H1 (cell line): ENCODE results near the gene PLXDC2. TPM values are rescaled to one million over a fixed set of nuclear protein-coding genes. Genes with fewer than 3 reads are reported as not detected.

Experiments
- CTCF ChIA-PET: fragments of 300-600 bp; sonication (Branson Sonifier 250); formaldehyde crosslinking; loops from one replicate; lab custom pipeline; 2021; ENCODE audit not compliant: partially characterized antibody; lab: Charles Lee
- POLR2A ChIA-PET: fragments of 300-600 bp; sonication (Branson Sonifier 250); formaldehyde crosslinking; loops from one replicate; lab custom pipeline; 2021; ENCODE audit warnings: inconsistent platforms; ENCODE audit not compliant: partially characterized antibody; lab: Charles Lee
- DNase-seq, 2 experiments: peaks; one replicate each; pipeline versions ENCODE4 v3.0.0 to v3.0.0-alpha.2; 2010 to 2022; ENCODE audit warnings: low spot score in 2 of 2, low read depth in 1 of 2, mixed read lengths in 1 of 2
- FAIRE-seq: peaks from 2 replicates; lab custom pipeline; 2011; peaks lifted over from hg19 to GRCh38; lab: Jason Lieb, UNC
- H2AFZ ChIP-seq: 2 replicates; pipeline ENCODE4 v1.8.1; 2012; ENCODE audit warnings: low read length, inconsistent platforms
- H2AK5ac ChIP-seq: 2 replicates; pipeline ENCODE4 v1.6.1; 2013; ENCODE audit warnings: low read depth, low read length
- H2BK120ac ChIP-seq: replicated peaks from 2 replicates; pipeline ENCODE3; 2013; ENCODE audit warnings: low read depth, low read length, inconsistent platforms
- H2BK12ac ChIP-seq: 2 replicates; pipeline ENCODE4 v1.6.1; 2013; ENCODE audit warnings: low read depth, low read length
- H2BK15ac ChIP-seq: 2 replicates; pipeline ENCODE4 v1.6.1; 2013; ENCODE audit warnings: low read length
- H2BK20ac ChIP-seq: 2 replicates; pipeline ENCODE4 v1.6.1; 2013; ENCODE audit warnings: low read length
- H2BK5ac ChIP-seq: 2 replicates; pipeline ENCODE4 v1.6.1; 2013; ENCODE audit warnings: low read depth, low read length
- H3K14ac ChIP-seq: 2 replicates; pipeline ENCODE4 v1.6.1; 2013; ENCODE audit warnings: inconsistent platforms; ENCODE audit not compliant: insufficient read length
- H3K18ac ChIP-seq: 2 replicates; pipeline ENCODE4 v1.6.1; 2013; ENCODE audit warnings: low read length; ENCODE audit errors: extremely low read depth
- H3K23ac ChIP-seq: 2 replicates; pipeline ENCODE4 v1.6.1; 2013; ENCODE audit warnings: inconsistent platforms; ENCODE audit not compliant: insufficient read length
- H3K23me2 ChIP-seq: 2 replicates; pipeline ENCODE4 v1.6.1; 2013; ENCODE audit warnings: low read depth, low read length
- H3K27ac ChIP-seq: 2 replicates; pipeline ENCODE4 v1.6.1; 2011; ENCODE audit warnings: low read depth, low read length, inconsistent platforms
- H3K27me3 ChIP-seq, 4 experiments: replicated peaks in 1 of 4; 1 replicate in 1 of 4; 2 replicates in 3 of 4; pipeline versions ENCODE4 v1.6.1 to v1.8.1; 2011 to 2013; ENCODE audit warnings: low read length in 3 of 4, mild to moderate bottlenecking in 3 of 4, inconsistent platforms in 2 of 4, mixed read lengths in 2 of 4, moderate library complexity in 1 of 4; ENCODE audit not compliant: control insufficient read depth in 3 of 4, insufficient read depth in 3 of 4; ENCODE audit errors: extremely low read depth in 1 of 4
- H3K36me3 ChIP-seq, 4 experiments: 2 replicates each; pipeline versions ENCODE4 v1.6.1 to v1.8.1; 2011 to 2013; ENCODE audit warnings: mild to moderate bottlenecking in 4 of 4, low read length in 3 of 4, moderate library complexity in 2 of 4, control low read depth in 1 of 4, inconsistent platforms in 1 of 4; ENCODE audit not compliant: insufficient read depth in 4 of 4, control insufficient read depth in 2 of 4
- H3K4ac ChIP-seq: replicated peaks from 2 replicates; pipeline ENCODE3; 2013; ENCODE audit warnings: low read length, low read depth, mixed read lengths, inconsistent platforms; ENCODE audit not compliant: insufficient read length
- H3K4me1 ChIP-seq, 4 experiments: replicated peaks in 1 of 4; 1 replicate in 1 of 4; 2 replicates in 3 of 4; pipeline versions ENCODE4 v1.6.1 to v1.8.1; 2011 to 2013; ENCODE audit warnings: low read length in 3 of 4, inconsistent platforms in 2 of 4, mixed read lengths in 1 of 4; ENCODE audit not compliant: insufficient read depth in 4 of 4, control insufficient read depth in 3 of 4
- H3K4me2 ChIP-seq, 2 experiments: 2 replicates each; pipeline versions ENCODE4 v1.6.1 to v1.8.1; 2011 to 2013; ENCODE audit warnings: low read depth in 2 of 2, low read length in 2 of 2, control low read depth in 1 of 2, inconsistent platforms in 1 of 2, mild to moderate bottlenecking in 1 of 2; ENCODE audit not compliant: insufficient read depth in 1 of 2
- H3K4me3 ChIP-seq, 4 experiments: fragments of 200-600, 300-600 bp in 1 of 4; sonication (generic), shearing (Covaris generic), sonication (Bioruptor Twin) in 1 of 4; 2 replicates each; pipeline versions ENCODE4 v1.5.1 to v1.8.1; 2011 to 2016; ENCODE audit warnings: low read length in 4 of 4, low read depth in 3 of 4, control low read depth in 2 of 4, inconsistent platforms in 2 of 4, mild to moderate bottlenecking in 2 of 4, mixed read lengths in 1 of 4, moderate library complexity in 1 of 4; ENCODE audit not compliant: insufficient read depth in 2 of 4; ENCODE audit errors: extremely low read depth in 1 of 4
- H3K56ac ChIP-seq: replicated peaks from 2 replicates; pipeline ENCODE3; 2013; ENCODE audit warnings: low read depth, mild to moderate bottlenecking, mixed read lengths, low read length, inconsistent platforms; ENCODE audit not compliant: insufficient read length
- H3K79me1 ChIP-seq: 2 replicates; pipeline ENCODE4 v1.6.1; 2013; ENCODE audit warnings: low read depth, low read length, control low read depth
- H3K79me2 ChIP-seq, 2 experiments: 2 replicates each; pipeline versions ENCODE4 v1.6.1 to v1.8.1; 2012 to 2013; ENCODE audit warnings: low read length in 2 of 2, mild to moderate bottlenecking in 2 of 2, inconsistent platforms in 1 of 2; ENCODE audit not compliant: insufficient read depth in 2 of 2, control insufficient read depth in 1 of 2
- H3K9ac ChIP-seq, 4 experiments: replicated peaks in 1 of 4; 1 replicate in 1 of 4; 2 replicates in 3 of 4; pipeline versions ENCODE4 v1.6.1 to v1.8.1; 2011 to 2013; ENCODE audit warnings: low read depth in 3 of 4, low read length in 3 of 4, control low read depth in 2 of 4, mild to moderate bottlenecking in 2 of 4, moderate library complexity in 2 of 4, inconsistent platforms in 1 of 4; ENCODE audit errors: extremely low read depth in 1 of 4
- H3K9me3 ChIP-seq, 2 experiments: 2 replicates each; pipeline versions ENCODE4 v1.6.1 to v1.8.1; 2012 to 2013; ENCODE audit warnings: mild to moderate bottlenecking in 2 of 2, moderate library complexity in 2 of 2, control low read depth in 1 of 2, inconsistent platforms in 1 of 2, low read depth in 1 of 2, low read length in 1 of 2, mixed read lengths in 1 of 2; ENCODE audit not compliant: insufficient read depth in 2 of 2
- H4K20me1 ChIP-seq, 2 experiments: replicated peaks in 1 of 2; 2 replicates each; pipeline versions ENCODE3 to v1.8.1; 2011 to 2013; ENCODE audit warnings: inconsistent platforms in 2 of 2, low read length in 2 of 2, mild to moderate bottlenecking in 1 of 2; ENCODE audit not compliant: insufficient read depth in 2 of 2, control insufficient read depth in 1 of 2
- H4K5ac ChIP-seq: 2 replicates; pipeline ENCODE4 v1.6.1; 2013; ENCODE audit warnings: low read length, low read depth, mixed read lengths, inconsistent platforms; ENCODE audit not compliant: insufficient read length
- H4K8ac ChIP-seq: 2 replicates; pipeline ENCODE4 v1.8.0; 2013; ENCODE audit warnings: mild to moderate bottlenecking, moderate library complexity, low read length, inconsistent platforms; ENCODE audit not compliant: insufficient read depth; ENCODE audit errors: extremely low read depth
- H4K91ac ChIP-seq: replicated peaks from 2 replicates; pipeline ENCODE3; 2013; ENCODE audit warnings: low read length, mixed read lengths, inconsistent platforms; ENCODE audit not compliant: insufficient read length
- BACH1 ChIP-seq: IDR thresholded peaks from 2 replicates; pipeline ENCODE4 v1.6.1; 2012; ENCODE audit warnings: low read length, improper control_type of control experiment
- CTCF ChIP-seq, 3 experiments: IDR thresholded peaks; 1 replicate in 2 of 3; 2 replicates in 1 of 3; pipeline versions ENCODE4 v1.5.1 to v1.6.1; 2011; ENCODE audit warnings: low read length in 3 of 3, mild to moderate bottlenecking in 3 of 3, inconsistent platforms in 2 of 3, low read depth in 1 of 3, moderate library complexity in 1 of 3; ENCODE audit not compliant: insufficient read depth in 1 of 3; ENCODE audit errors: control extremely low read depth in 1 of 3
- POLR2A ChIP-seq, 2 experiments: IDR thresholded peaks; 1 replicate in 1 of 2; 2 replicates in 1 of 2; pipeline ENCODE4 v1.6.1; 2011; ENCODE audit warnings: low read depth in 2 of 2, low read length in 2 of 2, mild to moderate bottlenecking in 2 of 2; ENCODE audit errors: control extremely low read depth in 1 of 2
- RAD21 ChIP-seq, 2 experiments: IDR thresholded peaks in 1 of 2; conservative IDR thresholded peaks in 1 of 2; 2 replicates each; pipeline ENCODE4 v1.6.1; 2011; ENCODE audit warnings: low read depth in 2 of 2, low read length in 2 of 2, improper control_type of control experiment in 1 of 2, inconsistent platforms in 1 of 2, mild to moderate bottlenecking in 1 of 2, moderate library complexity in 1 of 2
- SP1 ChIP-seq: IDR thresholded peaks from 2 replicates; pipeline ENCODE4 v1.6.1; 2011; ENCODE audit warnings: low read depth, low read length
- USF2 ChIP-seq: IDR thresholded peaks from 2 replicates; pipeline ENCODE4 v1.6.1; 2011; ENCODE audit warnings: low read length, improper control_type of control experiment
- WGBS, 2 experiments: shearing (Covaris generic) in 1 of 2; methylation state at CpG; one replicate each; pipeline versions ENCODE4 v1.1.6 to v1.1.7; 2013 to 2015; ENCODE audit warnings: low lambda C conversion rate in 2 of 2, mixed read lengths in 2 of 2, inconsistent platforms in 1 of 2, low coverage in 1 of 2, missing lambda C conversion rate in 1 of 2; ENCODE audit not compliant: insufficient replicate concordance in 2 of 2, insufficient coverage in 1 of 2, insufficient read length in 1 of 2; ENCODE audit errors: extremely low coverage in 1 of 2, missing lambda C conversion rate in 1 of 2; 5-methylcytosine and 5-hydroxymethylcytosine counted together
- polyA plus RNA-seq, 7 experiments: library from polyadenylated mRNA; depleted of rRNA in 3 of 7; stranded (reverse) in 5 of 7; unstranded in 2 of 7; fragments of >200 nt in 5 of 7; fragments of 200-250 nt in 2 of 7; gene quantifications; 1 replicate in 5 of 7; 2 replicates in 1 of 7; 4 replicates in 1 of 7; pipeline versions ENCODE4 v1.2.1 to v1.2.3, GENCODE V29; 2011 to 2013; ENCODE audit warnings: missing spikeins in 2 of 7, mixed read lengths in 2 of 7
- total RNA-seq: library from RNA; stranded (reverse); fragmentation: NEBNext Ultra II Directional; extraction: Animal tissue kit (Norgen Biotek cat#: 25700); gene quantifications from 2 replicates; pipeline ENCODE4 v1.2.1, GENCODE V29; 2021

PLXDC2 gene
- total and polyA plus RNA-seq, 2 of the 8 experiments (the other 6 are each of a cell fraction or from before 2014, with no cell fraction given): 23.0 to 40.5 TPM

- Histone ChIP-seq H2BK15ac (no peak overlapping the region), H3K27me3 (no peaks in the 10 kb centered on the region), H3K79me1 (no peaks in the 10 kb centered on the region), H2BK20ac (no peak overlapping the region), H4K91ac (no peak overlapping the region), H3K4ac (no peak overlapping the region), H3K9ac (no peak overlapping the region), H2AK5ac (no peak overlapping the region), H3K9me3 (no peaks in the 10 kb centered on the region), H3K4me3 (no peak overlapping the region), H3K14ac (no peak overlapping the region), H4K20me1 (no peaks in the 10 kb centered on the region), H2BK5ac (no peak overlapping the region), H4K5ac (no peak overlapping the region), H3K27ac (no peak overlapping the region), H3K36me3 (no peaks in the 10 kb centered on the region), H3K56ac (no peak overlapping the region), H3K23ac (no peak overlapping the region), H3K79me2 (no peaks in the 10 kb centered on the region), H4K8ac (no peak overlapping the region), H3K4me1 (no peaks in the 10 kb centered on the region; a peak in 1 of 7 replicates), H2BK120ac (no peak overlapping the region), H2BK12ac (no peak overlapping the region), H3K4me2 (peak overlapping the region in 1 of 2 experiments; percentile 25; a peak in 1 of 4 replicates), H2AFZ (peak overlapping the region; percentile 8; the same call in 1 of the 2 replicates), H3K18ac (no peak overlapping the region), H3K23me2 (no peaks in the 10 kb centered on the region)
- POLR2A ChIA-PET: no interaction called here
- TF ChIP-seq CTCF (IDR thresholded peaks at IDR 0.05; ENCODE audit: control extremely low read depth in 1 of 3, insufficient read depth in 1 of 3, low read depth in 1 of 3, low read length in 3 of 3) (peak; percentile 42 to 51 (median 44)), POLR2A (IDR thresholded peaks at IDR 0.05; ENCODE audit: control extremely low read depth in 1 of 2, low read depth in 2 of 2, low read length in 2 of 2) (no peak), RAD21 (IDR thresholded peaks at IDR 0.05 in 1 of 2, conservative IDR thresholded peaks at IDR 0.05 in 1 of 2; ENCODE audit: low read depth in 2 of 2, low read length in 2 of 2) (peak; percentile 51 to 62), BACH1 (no peak), SP1 (0 out of 2 replicates have a peak, but pooled peaks have one; percentile 52), USF2 (no peak)
- CTCF ChIA-PET: interaction anchor here (1.0 to 1.9 kb wide), 12 partner anchors 9 to 976 kb away, joined by 3 to 9 read pairs (median 4); no protein-coding TSS in a partner anchor
- WGBS, 2 experiments: 44% methylated on average over 7 of the region's 7 CpGs; no CpG with 5 or more reads in 1 of the 2 experiments
- DNase-seq (peak; percentile 13 to 54), FAIRE-seq (peak; percentile 32)
Observed at GRCh38 chr10:19767876-19768275, 48.4 kb upstream of the PLXDC2 start.
